ENCODE measurements around the gene HSH2D.
A peak's percentile ranks its signal among the peaks of the same experiment; 100 is the strongest.

- 0 out of 2 replicates have a peak, but pooled peaks have one; percentile 9 for TF ChIP-seq POLR2A (IDR thresholded peaks at IDR 0.05; ENCODE audit: low read depth, low read length)
- no peak for TF ChIP-seq RB1 (IDR thresholded peaks at IDR 0.05; ENCODE audit: borderline replicate concordance)
- no peak for TF ChIP-seq EP300 (IDR thresholded peaks at IDR 0.05; ENCODE audit: borderline replicate concordance in 1 of 2, control insufficient read depth in 1 of 2, low read depth in 2 of 2, low read length in 2 of 2)
- TF ChIP-seq BHLHE40 (IDR thresholded peaks at IDR 0.05; ENCODE audit: borderline replicate concordance in 1 of 2, low read depth in 2 of 2, low read length in 1 of 2): no peak
Observed at GRCh38 chr19:16125737-16126495, 17.6 kb upstream of the HSH2D start.
